Activated CD4-positive, CD25-positive, alpha-beta regulatory T cell (primary cell): ENCODE results near the gene IQSEC3.
A peak's percentile ranks its signal among the peaks of the same experiment; 100 is the strongest.

ENCODE experiments used
- DNase-seq, 4 experiments: peaks; one replicate each; lab custom pipeline; 2025; lab: John Stamatoyannopoulos, UW

IQSEC3 gene

DNA sequence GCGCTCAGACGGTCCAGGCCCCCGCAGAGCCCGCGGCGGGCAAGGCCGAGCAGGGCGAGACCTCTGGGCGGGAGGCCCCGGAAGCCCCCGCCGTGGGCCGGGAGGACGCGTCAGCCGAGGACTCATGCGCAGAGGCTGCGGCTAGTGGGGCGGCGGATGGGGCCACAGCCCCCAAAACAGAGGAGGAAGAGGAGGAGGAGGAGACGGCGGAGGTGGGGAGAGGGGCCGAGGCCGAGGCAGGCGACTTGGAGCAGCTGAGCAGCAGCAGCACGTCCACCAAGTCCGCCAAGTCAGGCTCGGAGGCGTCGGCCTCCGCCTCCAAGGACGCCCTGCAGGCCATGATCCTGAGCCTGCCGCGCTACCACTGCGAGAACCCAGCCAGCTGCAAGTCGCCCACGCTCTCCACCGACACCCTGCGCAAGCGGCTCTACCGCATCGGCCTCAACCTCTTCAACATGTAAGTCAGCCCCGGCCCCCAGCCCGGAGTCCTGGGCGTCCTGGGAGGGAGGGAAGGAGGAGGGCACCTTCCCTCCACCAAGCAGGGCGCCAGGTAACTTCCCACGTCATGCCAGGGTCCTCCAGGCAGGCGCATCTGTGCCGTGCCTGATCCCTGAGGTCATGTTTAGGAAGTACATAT, 72.4 kb downstream of the IQSEC3 start:
- no peak for DNase-seq

DNA sequence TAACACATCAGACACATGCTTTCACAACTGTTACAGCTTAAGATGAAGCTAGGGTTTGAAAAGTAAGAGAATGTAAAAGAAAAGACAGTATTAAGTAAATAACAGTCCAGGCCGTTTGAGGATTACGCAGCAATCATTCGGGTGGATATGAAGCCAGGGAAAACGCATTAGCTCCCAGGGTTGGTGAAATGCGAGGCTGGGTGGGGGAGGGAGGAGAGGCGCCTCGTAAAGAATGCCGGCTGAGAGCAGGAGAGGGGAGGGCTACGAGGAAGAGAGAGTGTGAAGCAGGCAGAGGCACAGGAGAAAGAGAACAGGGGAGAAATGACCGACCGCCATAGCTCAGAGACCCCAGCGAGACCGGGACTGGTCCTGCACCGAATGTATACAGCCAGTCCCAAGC, 73.0 kb downstream of the IQSEC3 start:
- DNase-seq = no peak

DNA sequence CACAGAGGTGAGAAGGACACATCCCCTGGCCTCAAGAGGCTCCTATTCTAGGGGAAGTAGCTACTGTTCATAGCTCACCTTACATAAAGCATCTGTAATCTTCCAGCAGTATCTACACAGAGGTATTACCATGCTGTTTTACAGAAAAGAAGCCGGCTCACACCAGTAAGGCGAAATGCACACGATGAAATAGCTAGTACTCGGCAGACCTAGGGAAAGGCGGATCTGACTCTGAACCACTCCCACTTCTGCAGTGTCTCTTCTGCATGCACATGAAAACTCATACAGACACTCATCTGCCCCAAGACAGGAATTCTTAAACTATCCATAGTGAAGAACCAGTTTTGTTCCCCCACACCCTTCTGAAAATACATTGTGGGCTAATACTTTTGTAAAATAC, 73.6 kb downstream of the IQSEC3 start:
- DNase-seq = no peak

DNA sequence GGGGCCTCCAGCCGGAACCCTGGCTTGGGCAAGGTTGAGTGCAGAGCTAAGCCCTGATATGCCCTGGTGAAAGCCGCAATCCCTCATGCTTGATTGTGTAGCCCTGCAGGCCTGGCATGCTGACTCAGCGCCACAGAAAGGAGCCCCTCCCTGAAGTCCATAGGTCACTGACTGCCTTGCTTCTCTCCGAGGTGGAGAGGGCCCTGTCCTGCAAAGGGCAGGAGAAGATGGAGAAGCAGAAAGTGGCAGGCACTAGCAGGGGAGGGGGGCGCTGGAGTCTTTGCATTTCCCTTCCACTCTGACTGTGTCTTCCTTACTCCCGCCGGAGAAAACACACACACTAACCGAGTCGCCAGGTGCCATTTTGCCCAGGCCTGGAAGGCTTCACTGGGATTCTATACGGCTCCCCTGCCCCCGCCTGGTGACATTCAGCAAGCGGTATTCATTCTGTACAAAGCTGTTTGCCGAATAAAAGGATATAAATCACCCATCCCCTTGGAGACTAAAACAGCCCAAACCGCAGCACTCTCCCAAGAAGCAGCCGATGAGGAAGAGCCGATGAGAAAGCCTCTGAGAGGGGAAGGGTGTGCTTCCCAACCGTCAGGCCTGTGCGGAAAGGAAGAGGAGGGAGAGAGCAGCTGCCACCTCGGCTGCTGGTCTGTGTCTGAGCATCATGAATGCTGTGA, 77.5 kb downstream of the IQSEC3 start:
- DNase-seq = no peak

DNA sequence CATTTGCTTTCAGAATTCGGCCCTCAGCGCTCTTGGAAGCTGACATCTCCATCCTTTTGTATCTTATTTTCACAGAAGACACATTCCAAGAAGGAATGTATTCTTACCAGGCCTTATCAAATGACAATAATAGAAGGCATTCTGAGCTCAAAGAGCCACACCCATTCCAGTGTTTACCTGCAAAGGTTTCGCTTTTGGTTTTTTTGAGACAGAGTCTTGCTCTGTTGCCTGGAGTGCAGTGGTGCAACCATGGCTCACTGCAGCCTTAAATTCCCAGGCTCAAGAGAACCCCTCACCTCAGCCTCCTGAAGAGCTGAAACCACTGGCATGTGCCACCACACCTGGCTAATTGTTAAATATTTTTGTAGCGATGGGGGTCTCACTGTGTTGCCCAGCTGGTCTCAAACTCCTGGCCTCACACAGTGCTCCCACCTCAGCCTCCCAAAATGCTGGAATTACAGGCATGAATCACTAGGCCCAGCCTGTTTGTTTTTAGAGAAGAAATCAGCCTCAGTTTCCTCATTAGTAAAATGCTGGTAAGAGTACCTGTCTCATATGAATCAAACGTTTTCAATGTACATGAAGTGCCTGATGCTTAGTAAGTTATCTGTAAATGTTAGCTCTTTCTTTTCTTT, 78.2 kb downstream of the IQSEC3 start:
- no peak for DNase-seq

DNA sequence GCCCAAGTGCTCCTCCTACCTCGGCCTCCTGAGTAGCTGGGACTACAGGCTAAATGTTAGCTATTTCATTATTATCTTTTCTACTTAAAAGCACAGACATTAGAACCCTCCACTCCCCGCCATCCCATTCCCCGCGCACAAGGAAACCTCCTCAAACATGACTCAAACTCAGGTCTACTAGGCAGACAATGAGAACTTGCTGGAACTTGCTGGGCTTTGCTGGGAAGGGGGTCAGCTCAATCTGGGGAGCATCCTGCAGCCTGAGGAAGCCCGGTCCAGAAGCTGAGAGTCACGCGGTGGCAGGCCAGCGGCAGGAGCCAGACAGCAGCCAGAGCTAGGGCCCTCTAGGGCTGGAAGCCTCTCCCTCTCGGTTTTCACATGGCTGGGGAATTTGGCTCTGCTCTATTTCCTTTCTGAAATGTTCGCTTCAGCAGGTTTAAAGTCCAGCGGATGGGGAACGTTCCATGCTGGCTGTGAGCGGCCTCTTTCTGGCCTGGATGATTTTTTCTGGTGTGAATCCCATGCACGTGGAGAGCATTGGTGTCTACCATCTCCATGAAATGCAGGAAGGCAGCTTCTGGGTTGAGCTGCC, 78.9 kb downstream of the IQSEC3 start:
- DNase-seq = no peak

DNA sequence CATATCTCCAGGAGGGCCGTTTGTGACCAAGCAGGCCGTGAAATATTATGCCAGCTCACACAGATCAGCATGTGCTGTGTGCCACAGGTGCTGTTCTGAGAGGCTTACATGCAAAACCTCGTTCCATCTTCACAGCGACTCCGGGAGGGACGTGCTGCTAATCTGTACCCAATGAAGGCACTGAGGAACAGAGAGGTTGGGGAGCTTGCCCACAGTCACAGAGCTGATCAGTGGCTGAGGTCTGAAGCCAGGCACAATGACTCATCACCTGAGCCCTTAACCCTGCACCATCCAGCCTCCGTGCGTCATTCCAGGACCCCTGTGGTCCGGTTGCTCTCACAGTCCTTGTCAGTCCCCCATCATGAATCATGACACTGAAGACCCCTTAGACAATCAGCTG, 80.7 kb downstream of the IQSEC3 start:
- no peak for DNase-seq

DNA sequence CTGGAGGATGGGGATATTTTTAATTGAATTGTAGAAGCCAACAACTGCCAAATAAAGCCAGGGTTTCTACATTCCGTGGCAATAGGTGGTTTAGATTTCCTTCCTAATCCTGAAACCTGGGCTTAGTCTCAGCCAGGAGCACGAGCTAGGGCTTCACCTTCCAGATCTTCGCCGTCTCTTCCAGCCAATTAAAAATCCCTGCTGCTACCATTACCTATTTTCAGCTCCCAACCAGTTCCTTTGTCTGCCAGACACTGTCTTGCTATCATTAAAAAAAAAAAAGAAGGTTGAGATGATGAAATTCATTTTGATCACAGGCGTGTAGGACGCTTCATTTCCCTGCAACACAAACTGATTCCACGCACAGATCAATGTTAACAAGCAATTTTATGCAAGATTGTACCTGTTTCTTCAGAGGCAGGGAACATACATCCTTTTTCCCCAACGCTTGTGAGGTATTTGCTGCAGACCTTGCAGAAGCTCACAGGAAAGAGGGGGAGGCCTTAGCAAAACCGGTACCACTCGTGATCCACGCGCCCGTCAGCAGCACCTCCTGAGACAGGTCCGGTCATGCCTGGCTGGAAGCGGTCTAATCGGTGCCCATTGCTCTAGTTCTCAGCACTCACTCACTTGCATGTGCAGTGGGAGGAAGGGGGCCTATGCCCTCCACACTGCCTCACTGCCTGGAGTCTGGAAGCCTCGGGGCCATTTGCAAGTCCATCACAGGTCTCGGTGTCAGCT, 82.3 kb downstream of the IQSEC3 start:
- no peak for DNase-seq

DNA sequence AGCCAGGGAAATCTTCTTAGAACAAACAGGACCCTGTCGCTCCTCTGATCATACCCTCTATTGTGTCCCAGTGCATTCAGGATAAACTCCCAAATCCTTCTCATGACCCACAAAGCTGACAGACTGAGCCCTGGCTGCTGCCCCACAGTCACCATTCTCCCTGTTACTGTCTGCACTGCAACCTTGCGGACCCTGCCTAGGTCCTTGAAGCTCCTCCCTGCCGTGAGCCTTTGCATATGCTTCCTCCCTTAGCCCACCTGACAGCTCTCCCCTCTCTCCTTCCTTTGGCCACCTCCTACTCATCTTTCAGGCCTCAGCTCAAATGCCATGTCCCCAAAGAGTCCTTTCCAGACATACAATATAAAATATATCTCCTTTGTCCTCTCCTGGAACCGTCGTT, 85.0 kb downstream of the IQSEC3 start:
- no peak for DNase-seq

DNA sequence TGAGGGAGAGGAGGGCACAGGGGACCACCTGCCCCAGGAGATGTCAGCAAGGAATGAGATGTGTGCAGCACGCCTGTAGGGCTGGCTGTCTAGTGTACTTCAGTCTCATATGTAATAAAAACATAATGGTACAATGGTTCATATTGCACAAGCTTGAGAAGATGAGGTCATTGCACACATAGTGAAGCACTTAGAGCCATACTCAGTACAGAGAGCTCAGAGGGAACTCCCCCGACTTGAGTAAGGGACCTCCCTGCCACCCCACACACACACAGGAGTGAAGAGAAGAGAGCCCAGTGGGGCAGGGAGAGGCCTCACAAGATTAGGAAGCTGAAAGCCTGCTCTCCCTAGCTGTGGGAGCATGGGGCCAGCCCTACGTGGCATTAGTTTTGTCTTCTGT, 85.9 kb downstream of the IQSEC3 start:
- DNase-seq = no peak

DNA sequence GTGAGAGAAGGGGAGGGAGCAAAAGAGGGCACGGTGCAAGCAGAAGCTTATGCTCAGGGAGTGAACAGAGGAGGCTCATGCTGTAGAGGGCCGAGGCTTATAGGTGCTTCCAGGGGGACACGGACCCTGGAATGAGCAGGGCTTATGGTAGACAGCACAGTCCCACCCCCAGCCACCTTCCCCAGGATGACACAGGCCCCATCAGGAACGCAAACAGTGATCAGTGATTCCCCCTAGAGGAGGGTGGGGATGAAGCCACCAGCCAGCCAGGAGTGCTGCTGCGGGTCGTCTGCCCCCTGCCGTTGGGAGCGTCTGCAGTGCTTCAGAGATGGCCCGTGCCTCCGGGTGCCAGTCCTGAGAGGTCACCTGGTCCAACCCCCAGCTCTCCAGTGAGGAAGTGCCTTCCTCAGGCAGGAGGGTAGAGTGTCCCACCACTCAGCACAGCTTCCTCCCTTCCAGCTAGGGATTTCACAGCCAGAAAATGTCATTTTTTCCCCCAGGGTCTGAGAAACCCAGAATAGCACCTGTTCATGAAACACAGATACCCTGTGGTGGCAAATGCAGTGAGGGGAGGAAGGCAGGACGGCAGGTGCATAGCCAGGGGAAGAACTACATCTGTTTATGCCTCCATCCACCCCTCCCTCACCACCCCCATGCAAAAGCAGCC, 86.6 kb downstream of the IQSEC3 start:
- DNase-seq = peak in 1 of 4 experiments; percentile 10

DNA sequence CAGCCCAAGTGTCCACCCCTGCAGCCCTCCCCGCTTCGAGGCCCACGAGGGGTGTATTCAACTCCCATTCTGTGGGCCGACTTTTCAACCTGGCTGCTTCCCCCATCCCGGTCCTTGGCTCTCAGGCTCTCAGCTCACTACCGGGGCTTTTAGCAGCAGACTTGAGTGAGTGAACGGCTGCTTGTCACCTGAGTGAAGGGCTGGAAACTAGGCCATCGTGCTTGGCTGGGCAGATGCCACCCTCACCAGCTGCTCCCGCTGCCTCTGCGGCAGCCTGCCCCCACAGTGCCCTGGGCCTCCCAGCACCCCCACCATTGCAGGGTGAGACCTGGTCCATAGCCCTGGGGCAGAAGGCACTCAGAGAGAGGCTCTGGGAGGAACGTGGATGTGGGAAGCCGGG, 87.5 kb downstream of the IQSEC3 start:
- no peak for DNase-seq

DNA sequence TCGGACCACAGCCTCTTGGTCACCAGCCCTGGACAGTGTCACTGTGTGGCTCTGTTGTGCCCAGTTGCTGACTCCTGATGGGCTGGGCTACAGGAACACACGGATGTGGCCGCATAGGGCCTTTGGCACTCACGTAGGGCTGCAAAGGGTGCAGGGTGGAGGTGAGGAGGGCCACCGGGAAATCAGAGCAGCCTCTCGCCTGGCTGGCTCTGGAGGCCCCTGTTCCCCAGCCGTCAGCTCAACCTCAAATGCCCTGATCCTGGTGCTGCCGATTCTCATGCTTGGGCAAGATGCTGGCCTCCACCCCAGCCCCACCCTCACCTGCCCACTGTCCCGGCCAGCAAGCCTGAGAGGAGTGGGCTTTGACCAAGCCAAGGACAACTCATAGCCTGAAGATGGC, 88.4 kb downstream of the IQSEC3 start:
- no peak for DNase-seq

DNA sequence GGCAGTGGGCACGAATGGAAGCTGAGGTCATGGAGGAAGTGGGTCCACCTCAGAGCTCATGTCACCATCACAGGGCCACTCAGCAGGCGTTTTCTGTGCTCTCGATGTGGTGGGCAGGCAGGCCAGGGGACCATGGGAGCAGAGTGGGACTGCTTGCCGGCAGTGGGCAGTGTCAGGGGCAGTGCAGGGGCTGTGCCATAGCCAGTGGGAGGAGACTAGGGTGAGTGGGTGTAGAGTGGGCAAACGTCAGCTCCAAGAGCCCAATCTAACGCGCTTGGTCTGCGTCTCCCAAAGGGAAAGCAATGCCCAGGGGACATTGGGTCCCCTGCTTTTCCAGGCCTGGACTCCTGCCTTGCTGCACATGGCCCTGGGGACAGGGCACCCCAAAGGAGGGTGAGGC, 89.1 kb downstream of the IQSEC3 start:
- no peak for DNase-seq

DNA sequence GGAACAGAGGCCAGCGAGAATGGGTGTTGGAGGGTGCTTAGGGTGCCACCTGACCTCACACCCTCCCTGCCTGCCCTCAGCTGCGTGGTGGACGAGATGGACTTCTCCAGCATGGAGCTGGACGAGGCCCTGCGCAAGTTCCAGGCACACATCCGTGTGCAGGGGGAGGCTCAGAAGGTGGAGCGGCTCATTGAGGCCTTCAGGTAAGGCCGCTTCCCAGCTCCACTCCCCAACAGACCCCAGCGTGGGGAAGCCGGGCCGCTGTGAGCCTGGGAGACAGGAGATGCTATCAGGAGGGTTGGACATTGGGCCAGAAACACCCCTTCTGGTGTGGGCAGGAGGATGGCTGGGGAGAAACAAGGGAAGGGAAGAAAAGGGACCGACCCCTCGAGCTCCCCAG, 90.4 kb downstream of the IQSEC3 start:
- no peak for DNase-seq

DNA sequence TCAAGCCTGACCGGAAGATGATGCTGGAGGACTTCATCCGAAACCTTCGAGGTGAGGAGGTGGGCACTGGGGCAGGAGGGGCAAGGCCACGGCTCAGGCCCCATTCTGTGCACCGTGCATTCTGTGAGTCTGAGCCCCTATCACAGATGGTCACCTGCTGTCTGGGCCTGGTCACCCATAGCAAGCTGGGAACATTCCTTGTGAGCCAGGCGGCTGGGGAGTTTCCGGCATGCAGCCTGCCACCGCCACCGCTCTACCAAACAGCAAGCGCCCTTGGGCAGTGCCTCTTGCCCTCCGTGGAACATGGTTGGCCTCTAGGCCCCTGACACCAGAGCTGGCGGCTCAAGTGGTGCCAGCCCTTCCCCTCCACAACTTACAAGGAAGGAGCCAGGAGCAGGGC, 91.1 kb downstream of the IQSEC3 start:
- no peak for DNase-seq

DNA sequence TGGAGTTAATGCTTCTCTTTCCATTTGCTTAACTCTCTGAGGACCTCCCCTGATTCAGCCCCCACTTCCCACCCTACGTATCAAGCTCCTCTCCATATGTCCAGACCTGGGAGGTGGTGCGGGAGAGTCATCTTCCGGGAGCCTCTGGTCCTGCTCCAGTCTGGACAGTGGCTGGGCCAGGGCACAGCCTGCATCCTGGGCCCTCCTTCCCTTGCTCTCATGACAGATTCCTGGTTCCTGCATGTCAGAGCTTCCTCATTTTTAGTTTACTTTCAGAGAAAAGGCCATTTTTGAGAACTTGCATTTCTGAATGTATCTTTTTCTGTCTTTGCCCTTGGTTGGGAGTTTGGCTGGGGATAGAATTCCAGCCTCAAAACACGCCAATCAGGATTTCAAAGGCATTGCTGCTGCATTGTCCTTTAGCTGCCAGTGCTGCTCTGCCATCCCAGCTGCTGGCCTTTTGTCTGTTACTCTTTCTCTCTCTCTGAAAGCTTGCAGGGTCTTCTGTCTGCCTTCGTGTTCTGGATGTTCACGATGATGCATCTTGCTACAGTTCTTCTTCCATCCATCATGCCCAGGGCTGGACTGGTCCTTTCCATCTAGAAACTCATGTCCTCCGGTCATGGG, 92.7 kb downstream of the IQSEC3 start:
- DNase-seq = no peak

DNA sequence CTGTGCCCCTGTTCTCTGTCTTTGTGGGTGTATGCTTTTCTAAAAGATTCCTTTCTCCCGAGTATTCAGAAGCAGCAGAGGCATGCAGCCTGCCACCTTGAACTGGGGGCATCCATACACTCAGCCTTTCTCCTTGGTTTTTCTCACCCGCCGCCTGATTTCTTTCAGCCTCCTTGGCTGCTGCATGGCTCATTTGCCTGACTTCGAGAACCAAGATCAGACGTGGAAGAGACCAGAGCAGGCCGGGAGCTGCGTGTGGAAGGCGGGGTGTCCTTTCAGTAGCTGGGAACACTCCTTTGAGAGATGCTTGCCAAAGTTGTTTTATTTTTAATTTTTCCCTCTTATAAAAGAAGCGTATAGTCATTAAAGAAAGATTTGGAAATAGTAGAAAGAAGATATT, 94.3 kb downstream of the IQSEC3 start:
- DNase-seq = no peak

DNA sequence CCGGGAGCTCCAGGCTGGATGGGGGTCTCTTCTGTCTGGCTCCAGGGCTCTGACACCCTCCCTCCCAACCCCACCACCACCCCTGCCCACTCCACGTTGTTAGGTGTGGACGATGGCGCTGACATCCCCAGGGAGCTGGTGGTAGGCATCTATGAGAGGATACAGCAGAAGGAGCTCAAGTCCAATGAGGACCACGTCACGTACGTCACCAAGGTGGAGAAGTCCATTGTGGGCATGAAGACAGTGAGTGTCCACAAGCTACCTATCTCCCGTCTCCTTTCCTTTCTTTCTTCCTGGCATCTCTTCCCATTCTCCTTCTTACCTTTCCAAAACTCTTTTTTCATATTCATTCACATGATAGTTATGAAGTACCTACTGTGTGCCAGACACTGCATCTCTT, 95.3 kb downstream of the IQSEC3 start:
- no peak for DNase-seq

DNA sequence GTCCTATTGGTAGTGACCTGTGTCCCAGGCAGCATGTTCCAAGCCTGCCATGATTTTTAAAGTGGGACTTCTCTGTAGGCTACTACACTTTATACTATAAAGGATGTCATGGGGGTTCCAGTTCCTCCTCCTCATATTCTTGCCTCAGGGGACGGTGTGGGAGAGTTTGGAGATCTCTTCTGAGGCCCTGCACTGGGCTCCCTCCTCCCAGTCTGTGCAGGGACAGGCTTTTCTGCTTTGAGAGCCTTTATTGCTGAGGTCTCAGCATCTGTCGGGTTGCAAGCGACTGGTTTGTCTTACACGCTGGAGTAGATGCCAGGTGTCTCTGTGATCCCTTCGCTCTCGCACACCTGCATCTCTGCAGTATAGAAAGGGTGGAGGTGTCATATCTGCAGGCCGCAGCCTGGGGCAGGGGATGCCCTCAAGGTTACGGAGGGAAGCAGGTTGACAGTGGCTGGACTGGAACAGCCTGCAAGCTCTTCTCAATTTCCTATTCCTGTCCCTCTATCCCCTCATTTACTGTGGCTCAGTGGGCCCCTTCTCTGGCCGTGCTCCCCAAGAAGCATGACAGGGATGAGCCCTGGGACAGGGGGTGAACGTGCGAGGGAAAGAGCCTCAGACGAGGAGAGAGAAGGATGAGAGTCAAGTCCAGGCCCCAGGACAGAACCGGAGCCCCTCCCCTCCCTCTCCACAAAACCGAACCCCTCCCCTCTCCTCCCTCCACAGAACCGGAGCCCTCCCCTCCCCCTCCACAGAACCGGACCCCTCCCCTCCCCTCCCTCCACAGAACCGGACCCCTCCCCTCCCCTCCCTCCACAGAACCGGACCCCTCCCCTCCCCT, 96.1 kb downstream of the IQSEC3 start:
- DNase-seq = no peak
